K562 (cell line): ENCODE measurements around the gene UBASH3A. TPM values are rescaled to one million over a fixed set of nuclear protein-coding genes. Genes with fewer than 3 reads are reported as not detected.

Source experiments
- ATAC-seq: fragments of 200-7000 bp; cut with Tn5 transposase; 3 replicates; pipeline ENCODE4 v1.9.1; 2020; ENCODE audit warnings: moderate library complexity
- BruUV-seq: library from RNA; stranded (reverse); fragments of 400-500 nt; replicated peaks from 2 replicates; lab custom pipeline; 2021; lab: Mats Ljungman, UMichigan
- CTCF ChIA-PET: fragments of 300-600 bp; formaldehyde crosslinking; extraction: SDS; loops from one replicate; lab custom pipeline; 2021; ENCODE audit warnings: low intra/inter-chr PET ratio; lab: Yijun Ruan, JAX
- POLR2A ChIA-PET: fragments of 300-600, 350-650 bp; sonication (Branson Sonifier 250); formaldehyde crosslinking; extraction: SDS; loops from one replicate; lab custom pipeline; 2021; ENCODE audit warnings: antibody characterized with exemption, inconsistent platforms; lab: Yijun Ruan, JAX
- DNase-seq, 4 experiments: peaks; one replicate each; pipeline versions ENCODE4 v3.0.0 to v3.0.0-alpha.2; 2011 to 2018; ENCODE audit warnings: low spot score in 3 of 4, mixed read lengths in 3 of 4; ENCODE audit errors: extremely low read depth in 1 of 4
- FAIRE-seq: peaks from 2 replicates; lab custom pipeline; 2011; peaks lifted over from hg19 to GRCh38; lab: Jason Lieb, UNC
- H2AFZ ChIP-seq: 2 replicates; pipeline ENCODE4 v1.6.0; 2011; ENCODE audit warnings: low read depth, low read length, control low read depth, inconsistent platforms
- H3K27ac ChIP-seq: fragments of 200-600 bp; 3 replicates; pipeline ENCODE4 v1.8.0; 2011; ENCODE audit warnings: low read depth, mild to moderate bottlenecking, control low read depth, inconsistent platforms, low read length, moderate library complexity, mixed read lengths; ENCODE audit errors: extremely low read depth
- H3K27me3 ChIP-seq, 2 experiments: fragments of 300-600 bp in 1 of 2; 2 replicates in 1 of 2; 3 replicates in 1 of 2; pipeline versions ENCODE4 v1.6.0 to v1.8.0; 2011; ENCODE audit warnings: inconsistent platforms in 2 of 2, low read length in 2 of 2, mild to moderate bottlenecking in 1 of 2, mixed read lengths in 1 of 2, moderate library complexity in 1 of 2; ENCODE audit not compliant: control insufficient read depth in 2 of 2, insufficient read depth in 2 of 2
- H3K36me3 ChIP-seq: fragments of 300-600 bp; 3 replicates; pipeline ENCODE4 v1.8.0; 2011; ENCODE audit warnings: mild to moderate bottlenecking, low read length, inconsistent platforms; ENCODE audit not compliant: control insufficient read depth, insufficient read depth
- H3K4me1 ChIP-seq, 2 experiments: fragments of 200-600 bp in 1 of 2; replicated peaks in 1 of 2; 2 replicates in 1 of 2; 3 replicates in 1 of 2; pipeline versions ENCODE4 v1.5.1 to v1.8.0; 2011; ENCODE audit warnings: inconsistent platforms in 2 of 2, low read length in 2 of 2, mild to moderate bottlenecking in 1 of 2, mixed read lengths in 1 of 2, moderate library complexity in 1 of 2; ENCODE audit not compliant: control insufficient read depth in 2 of 2, insufficient read depth in 2 of 2
- H3K4me2 ChIP-seq: 2 replicates; pipeline ENCODE4 v1.6.1; 2011; ENCODE audit warnings: low read length, control low read depth, inconsistent platforms, mixed read lengths; ENCODE audit not compliant: insufficient read depth
- H3K4me3 ChIP-seq: fragments of 200-600 bp; sonication (generic), shearing (Covaris generic); 2 replicates; pipeline ENCODE4 v1.5.1; 2016; ENCODE audit warnings: control low read depth, inconsistent platforms
- H3K79me2 ChIP-seq: fragments of 200-600 bp; 3 replicates; pipeline ENCODE4 v1.8.0; 2011; ENCODE audit warnings: low read length, inconsistent platforms; ENCODE audit not compliant: control insufficient read depth, insufficient read depth
- H3K9ac ChIP-seq, 2 experiments: 2 replicates each; pipeline versions ENCODE4 v1.6.0 to v1.6.1; 2011; ENCODE audit warnings: low read depth in 2 of 2, low read length in 2 of 2, control low read depth in 1 of 2, inconsistent platforms in 1 of 2, mild to moderate bottlenecking in 1 of 2, mixed read lengths in 1 of 2; ENCODE audit not compliant: insufficient read depth in 1 of 2
- H3K9me1 ChIP-seq: one replicate; pipeline ENCODE4 v1.6.0; 2011; ENCODE audit warnings: inconsistent platforms, mild to moderate bottlenecking, low read length, moderate library complexity; ENCODE audit not compliant: control insufficient read depth, insufficient read depth
- H3K9me3 ChIP-seq: replicated peaks from 2 replicates; pipeline ENCODE4 v1.5.1; 2011; ENCODE audit warnings: low read depth, low read length, inconsistent platforms; ENCODE audit not compliant: control insufficient read depth, insufficient read depth
- H4K20me1 ChIP-seq: replicated peaks from 2 replicates; pipeline ENCODE4 v1.6.1; 2011; ENCODE audit warnings: low read length, inconsistent platforms, mixed read lengths; ENCODE audit not compliant: control insufficient read depth, insufficient read depth
- KLF13 ChIP-seq: fragments of 450-650 bp; IDR thresholded peaks from 2 replicates; pipeline ENCODE4 v1.6.1; 2016; ENCODE audit warnings: missing genetic modification characterization, low read depth, mild to moderate bottlenecking, missing compliant biosample characterization, moderate library complexity, borderline replicate concordance
- SMAD4 ChIP-seq: fragments of 250-450 bp; sonication (Bioruptor Pico); conservative IDR thresholded peaks from 2 replicates; pipeline ENCODE4 v1.8.0; 2021; ENCODE audit warnings: inconsistent platforms, mild to moderate bottlenecking, moderate library complexity
- XRCC3 ChIP-seq: fragments of 450-650 bp; IDR thresholded peaks from 2 replicates; pipeline ENCODE4 v1.6.1; 2017; ENCODE audit warnings: mild to moderate bottlenecking, moderate library complexity
- ZFPM2 ChIP-seq: fragments of 250-450 bp; sonication (Bioruptor Pico); IDR thresholded peaks from 2 replicates; pipeline ENCODE4 v1.5.1; 2022; ENCODE audit warnings: mild to moderate bottlenecking
- ZNF133 ChIP-seq: fragments of 250-450 bp; sonication (Bioruptor Pico); IDR thresholded peaks from 2 replicates; pipeline ENCODE4 v1.4.0; 2020; ENCODE audit warnings: mild to moderate bottlenecking
- WGBS: fragments of 100-300 bp; shearing (Covaris generic); methylation state at CpG from one replicate; pipeline ENCODE4 v1.1.6; 2016; ENCODE audit warnings: low coverage, mixed read lengths; ENCODE audit not compliant: insufficient coverage; ENCODE audit errors: missing lambda C conversion rate; 5-methylcytosine and 5-hydroxymethylcytosine counted together
- in situ Hi-C: fragments of 300-500 bp; cut with MboI; formaldehyde crosslinking; loops from 4 replicates; pipeline ENCODE4 v1.15.0; 2018; ENCODE audit warnings: inconsistent platforms, mixed read lengths
- intact Hi-C: fragments of 100-400 bp; cut with micrococcal nuclease; formaldehyde crosslinking; loops from 2 replicates; pipeline ENCODE4 v1.14.2; 2022
- polyA plus RNA-seq, 8 experiments: library from polyadenylated mRNA; depleted of rRNA in 4 of 8; stranded (reverse) in 5 of 8; unstranded in 3 of 8; fragments of >200 nt; fragmentation: Nextera tagmentation in 2 of 8; fragmentation: Illumina TruSeq in 1 of 8; extraction: Ambion mirVana in 2 of 8; extraction: Trizol in 1 of 8; gene quantifications; 2 replicates each; pipeline versions ENCODE4 v1.2.1 to v1.2.3, GENCODE V29; 2011 to 2014; ENCODE audit warnings: inconsistent platforms in 1 of 8, missing spikeins in 1 of 8
- total RNA-seq, 7 experiments: library from RNA; depleted of rRNA in 6 of 7; stranded (reverse); fragments of >200 nt in 6 of 7; fragmentation: Illumina TruSeq in 2 of 7; extraction: Trizol in 2 of 7; gene quantifications; 2 replicates each; pipeline versions ENCODE4 v1.2.1 to v1.2.3, GENCODE V29; 2011 to 2021; ENCODE audit warnings: low replicate concordance in 1 of 7
- TF ChIP-seq, protein P1 (sequence below): fragments of 450-650 bp; IDR thresholded peaks from 2 replicates; pipeline ENCODE4 v1.6.1; 2016; ENCODE audit warnings: borderline replicate concordance
- TF ChIP-seq, protein P2 (sequence below), 3 experiments: IDR thresholded peaks in 2 of 3; conservative IDR thresholded peaks in 1 of 3; 2 replicates each; pipeline ENCODE4 v1.5.1; 2011 to 2012; ENCODE audit warnings: low read length in 3 of 3, mild to moderate bottlenecking in 3 of 3, control low read depth in 2 of 3, improper control_type of control experiment in 1 of 3, inconsistent platforms in 1 of 3, low read depth in 1 of 3, mixed read lengths in 1 of 3, moderate library complexity in 1 of 3; ENCODE audit not compliant: insufficient read depth in 2 of 3

The UBASH3A gene
- total and polyA plus RNA-seq, 9 of the 15 experiments (the other 6 are each of a cell fraction or from before 2014, with no cell fraction given), result 0.23 to 1.8 (median 1.1) TPM

DNA sequence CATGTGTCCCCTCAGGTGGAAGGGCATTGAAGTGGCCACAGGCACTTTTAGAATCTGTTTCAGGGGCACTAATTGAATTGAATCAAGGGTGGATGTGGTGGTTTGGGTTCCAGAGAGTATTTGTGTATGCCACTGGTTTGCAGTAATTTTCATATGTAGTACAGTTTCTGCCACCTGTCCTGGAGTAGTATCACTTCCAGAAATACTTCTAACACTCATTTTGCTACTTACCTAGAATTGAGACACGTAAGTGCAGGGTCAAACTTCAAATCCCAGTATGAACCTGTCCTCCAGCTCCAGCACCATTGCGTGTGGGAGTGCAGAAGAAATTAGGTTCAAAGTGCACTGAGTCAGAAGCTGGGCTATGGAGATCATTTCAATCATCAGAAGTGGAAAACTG lies 65.6 kb downstream of the UBASH3A start:
- no peak for ATAC-seq
- peaks cover 21 to 26% of the 10 kb centered on the region in 2 experiments for H3K27me3 ChIP-seq
- no peak overlapping the region for H3K27ac ChIP-seq
- H3K9me1 ChIP-seq, result no peaks in the 10 kb centered on the region
- TF ChIP-seq ZNF133 (CRISPR knock-in tag) (no peak), SMAD4 (CRISPR knock-in tag) (no peak), XRCC3 (no peak), KLF13 (tag) (no peak), ZFPM2 (CRISPR knock-in tag) (no peak)
- TF ChIP-seq, protein P1, sequence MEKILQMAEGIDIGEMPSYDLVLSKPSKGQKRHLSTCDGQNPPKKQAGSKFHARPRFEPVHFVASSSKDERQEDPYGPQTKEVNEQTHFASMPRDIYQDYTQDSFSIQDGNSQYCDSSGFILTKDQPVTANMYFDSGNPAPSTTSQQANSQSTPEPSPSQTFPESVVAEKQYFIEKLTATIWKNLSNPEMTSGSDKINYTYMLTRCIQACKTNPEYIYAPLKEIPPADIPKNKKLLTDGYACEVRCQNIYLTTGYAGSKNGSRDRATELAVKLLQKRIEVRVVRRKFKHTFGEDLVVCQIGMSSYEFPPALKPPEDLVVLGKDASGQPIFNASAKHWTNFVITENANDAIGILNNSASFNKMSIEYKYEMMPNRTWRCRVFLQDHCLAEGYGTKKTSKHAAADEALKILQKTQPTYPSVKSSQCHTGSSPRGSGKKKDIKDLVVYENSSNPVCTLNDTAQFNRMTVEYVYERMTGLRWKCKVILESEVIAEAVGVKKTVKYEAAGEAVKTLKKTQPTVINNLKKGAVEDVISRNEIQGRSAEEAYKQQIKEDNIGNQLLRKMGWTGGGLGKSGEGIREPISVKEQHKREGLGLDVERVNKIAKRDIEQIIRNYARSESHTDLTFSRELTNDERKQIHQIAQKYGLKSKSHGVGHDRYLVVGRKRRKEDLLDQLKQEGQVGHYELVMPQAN, result no peak
- TF ChIP-seq, protein P2, sequence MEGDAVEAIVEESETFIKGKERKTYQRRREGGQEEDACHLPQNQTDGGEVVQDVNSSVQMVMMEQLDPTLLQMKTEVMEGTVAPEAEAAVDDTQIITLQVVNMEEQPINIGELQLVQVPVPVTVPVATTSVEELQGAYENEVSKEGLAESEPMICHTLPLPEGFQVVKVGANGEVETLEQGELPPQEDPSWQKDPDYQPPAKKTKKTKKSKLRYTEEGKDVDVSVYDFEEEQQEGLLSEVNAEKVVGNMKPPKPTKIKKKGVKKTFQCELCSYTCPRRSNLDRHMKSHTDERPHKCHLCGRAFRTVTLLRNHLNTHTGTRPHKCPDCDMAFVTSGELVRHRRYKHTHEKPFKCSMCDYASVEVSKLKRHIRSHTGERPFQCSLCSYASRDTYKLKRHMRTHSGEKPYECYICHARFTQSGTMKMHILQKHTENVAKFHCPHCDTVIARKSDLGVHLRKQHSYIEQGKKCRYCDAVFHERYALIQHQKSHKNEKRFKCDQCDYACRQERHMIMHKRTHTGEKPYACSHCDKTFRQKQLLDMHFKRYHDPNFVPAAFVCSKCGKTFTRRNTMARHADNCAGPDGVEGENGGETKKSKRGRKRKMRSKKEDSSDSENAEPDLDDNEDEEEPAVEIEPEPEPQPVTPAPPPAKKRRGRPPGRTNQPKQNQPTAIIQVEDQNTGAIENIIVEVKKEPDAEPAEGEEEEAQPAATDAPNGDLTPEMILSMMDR (IDR thresholded peaks at IDR 0.05 in 2 of 3, conservative IDR thresholded peaks at IDR 0.05 in 1 of 3; ENCODE audit: insufficient read depth in 2 of 3, low read depth in 1 of 3, low read length in 3 of 3), result no peak
- TF ChIP-seq, all 486 proteins: peak for 0
- in situ Hi-C loops (loop anchor here (5.0 kb wide), 1 partner anchor 58 kb away; no protein-coding TSS in a partner anchor), intact Hi-C loops (loop anchor here (5.0 kb wide), 1 partner anchor 68 kb away; no protein-coding TSS in a partner anchor)
- H3K36me3 ChIP-seq, result no peaks in the 10 kb centered on the region
- no TSS peak for BruUV-seq
- no peaks in the 10 kb centered on the region for H3K9me3 ChIP-seq
- H2AFZ ChIP-seq, result no peak overlapping the region
- peaks cover 29 to 33% of the 10 kb centered on the region in 2 experiments for H3K4me1 ChIP-seq
- H4K20me1 ChIP-seq, result no peaks in the 10 kb centered on the region
- no peak overlapping the region for H3K9ac ChIP-seq
- H3K4me3 ChIP-seq, result no peak overlapping the region
- 0% methylated on average over 2 of the region's 2 CpGs for WGBS
- FAIRE-seq (no peak), DNase-seq (no peak)
- POLR2A ChIA-PET, result interaction anchor here (0.8 to 1.8 kb wide), 2 partner anchors 11 to 66 kb away, joined by 3 to 7 read pairs; partner anchors contain the start of gene UBASH3A
- CTCF ChIA-PET, result no interaction called here
- H3K79me2 ChIP-seq, result no peaks in the 10 kb centered on the region
- H3K4me2 ChIP-seq, result no peak overlapping the region
